Fibroblast of mammary gland (primary cell): Measurements from ENCODE around the gene ATF4.

Source experiments
- DNase-seq: peaks from one replicate; pipeline ENCODE4 v3.0.0-alpha.2; 2010; ENCODE audit warnings: low read depth
- H3K4me3 ChIP-seq: 2 replicates; pipeline ENCODE4 v1.5.1; 2011; ENCODE audit warnings: low read depth, mild to moderate bottlenecking, low read length, moderate library complexity; ENCODE audit not compliant: control insufficient read depth
- TF ChIP-seq, protein P1 (sequence below): conservative IDR thresholded peaks from 2 replicates; pipeline ENCODE4 v1.5.1; 2011; ENCODE audit warnings: low read depth, low read length, inconsistent platforms; ENCODE audit not compliant: control insufficient read depth, insufficient read depth

ATF4 gene

DNA sequence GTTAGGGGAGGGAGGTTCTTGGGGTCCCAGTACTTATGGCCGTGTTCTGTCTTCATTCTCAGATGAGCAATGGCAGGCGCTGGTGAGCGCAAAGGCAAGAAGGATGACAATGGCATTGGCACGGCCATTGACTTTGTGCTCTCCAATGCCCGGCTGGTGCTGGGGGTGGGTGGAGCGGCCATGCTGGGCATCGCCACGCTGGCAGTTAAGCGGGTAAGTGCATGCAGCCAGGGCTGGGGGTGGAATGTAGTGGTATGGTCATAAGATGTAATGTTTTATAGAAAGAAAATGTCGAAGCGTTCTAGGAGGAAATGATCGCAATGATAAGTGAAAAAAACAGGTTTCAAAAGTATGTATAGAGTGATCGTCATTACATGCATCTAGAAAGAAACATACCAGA lies 9.1 kb upstream of the ATF4 start:
- TF ChIP-seq, protein P1, sequence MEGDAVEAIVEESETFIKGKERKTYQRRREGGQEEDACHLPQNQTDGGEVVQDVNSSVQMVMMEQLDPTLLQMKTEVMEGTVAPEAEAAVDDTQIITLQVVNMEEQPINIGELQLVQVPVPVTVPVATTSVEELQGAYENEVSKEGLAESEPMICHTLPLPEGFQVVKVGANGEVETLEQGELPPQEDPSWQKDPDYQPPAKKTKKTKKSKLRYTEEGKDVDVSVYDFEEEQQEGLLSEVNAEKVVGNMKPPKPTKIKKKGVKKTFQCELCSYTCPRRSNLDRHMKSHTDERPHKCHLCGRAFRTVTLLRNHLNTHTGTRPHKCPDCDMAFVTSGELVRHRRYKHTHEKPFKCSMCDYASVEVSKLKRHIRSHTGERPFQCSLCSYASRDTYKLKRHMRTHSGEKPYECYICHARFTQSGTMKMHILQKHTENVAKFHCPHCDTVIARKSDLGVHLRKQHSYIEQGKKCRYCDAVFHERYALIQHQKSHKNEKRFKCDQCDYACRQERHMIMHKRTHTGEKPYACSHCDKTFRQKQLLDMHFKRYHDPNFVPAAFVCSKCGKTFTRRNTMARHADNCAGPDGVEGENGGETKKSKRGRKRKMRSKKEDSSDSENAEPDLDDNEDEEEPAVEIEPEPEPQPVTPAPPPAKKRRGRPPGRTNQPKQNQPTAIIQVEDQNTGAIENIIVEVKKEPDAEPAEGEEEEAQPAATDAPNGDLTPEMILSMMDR, result no peak
- no peak for DNase-seq
- H3K4me3 ChIP-seq, result no peak overlapping the region

DNA sequence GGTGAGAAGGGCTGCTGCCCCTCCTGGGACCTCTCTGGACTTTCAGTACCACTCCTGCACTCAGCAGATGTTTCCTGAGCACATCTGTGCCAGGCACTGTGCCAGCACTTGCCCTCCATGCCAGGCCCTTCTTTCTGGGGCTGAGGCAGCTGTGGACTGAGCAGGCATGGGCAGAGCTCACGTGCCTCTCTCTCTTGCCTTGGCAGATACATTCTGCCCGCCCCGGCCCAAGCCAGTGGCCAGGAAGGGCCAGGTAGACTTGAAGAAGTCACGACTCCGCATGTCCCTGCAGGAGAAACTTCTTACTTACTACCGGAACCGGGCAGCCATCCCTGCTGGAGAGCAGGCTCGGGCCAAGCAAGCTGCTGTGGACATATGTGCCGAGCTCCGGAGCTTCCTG lies 8.3 kb upstream of the ATF4 start:
- H3K4me3 ChIP-seq, result no peak overlapping the region
- TF ChIP-seq, protein P1, result no peak
- no peak for DNase-seq

DNA sequence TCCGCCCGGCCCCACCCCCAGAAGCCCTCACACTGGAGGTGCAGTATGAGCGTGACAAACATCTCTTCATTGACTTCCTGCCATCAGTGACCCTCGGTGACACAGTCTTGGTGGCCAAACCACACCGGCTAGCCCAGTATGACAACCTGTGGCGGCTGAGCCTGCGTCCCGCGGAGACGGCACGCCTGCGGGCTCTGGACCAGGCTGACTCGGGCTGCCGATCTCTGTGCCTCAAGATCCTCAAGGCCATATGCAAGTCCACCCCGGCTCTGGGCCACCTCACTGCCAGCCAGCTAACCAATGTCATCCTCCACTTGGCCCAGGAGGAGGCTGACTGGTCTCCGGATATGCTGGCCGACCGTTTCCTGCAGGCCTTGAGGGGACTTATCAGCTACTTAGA lies 6.6 kb upstream of the ATF4 start:
- DNase-seq, result no peak
- TF ChIP-seq, protein P1, result no peak
- H3K4me3 ChIP-seq, result no peak overlapping the region

DNA sequence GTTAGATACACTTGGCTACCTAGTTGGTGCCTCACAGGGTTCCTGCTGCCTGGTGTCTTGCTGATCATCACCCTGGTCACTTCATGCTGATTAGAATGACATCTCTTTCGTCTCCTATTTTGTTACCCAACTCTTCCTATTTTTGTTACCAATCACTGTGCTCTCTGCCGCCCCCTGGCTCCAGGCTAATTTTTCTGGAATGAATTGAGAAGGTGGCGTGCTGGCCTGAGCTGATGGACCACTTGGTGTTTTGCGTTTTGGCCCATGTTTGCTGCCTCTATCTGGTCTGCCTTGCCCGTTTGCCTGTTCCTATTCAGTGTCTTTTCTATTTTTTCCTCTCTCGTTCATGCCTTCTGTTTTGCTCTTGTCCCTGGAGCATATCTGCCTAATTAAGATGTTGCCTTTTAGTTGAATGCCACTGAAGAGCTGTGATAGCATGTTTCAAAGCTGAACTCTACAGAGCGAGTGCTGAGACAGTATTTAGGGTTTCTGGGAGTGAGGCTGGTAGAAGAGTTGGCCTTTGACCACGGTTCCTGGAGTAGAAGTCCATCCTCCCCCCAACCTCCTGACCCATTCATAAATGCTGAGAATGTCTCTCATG lies 5.9 kb upstream of the ATF4 start:
- TF ChIP-seq, protein P1, result peak; percentile 78
- no peak overlapping the region for H3K4me3 ChIP-seq
- peak; percentile 44 for DNase-seq

DNA sequence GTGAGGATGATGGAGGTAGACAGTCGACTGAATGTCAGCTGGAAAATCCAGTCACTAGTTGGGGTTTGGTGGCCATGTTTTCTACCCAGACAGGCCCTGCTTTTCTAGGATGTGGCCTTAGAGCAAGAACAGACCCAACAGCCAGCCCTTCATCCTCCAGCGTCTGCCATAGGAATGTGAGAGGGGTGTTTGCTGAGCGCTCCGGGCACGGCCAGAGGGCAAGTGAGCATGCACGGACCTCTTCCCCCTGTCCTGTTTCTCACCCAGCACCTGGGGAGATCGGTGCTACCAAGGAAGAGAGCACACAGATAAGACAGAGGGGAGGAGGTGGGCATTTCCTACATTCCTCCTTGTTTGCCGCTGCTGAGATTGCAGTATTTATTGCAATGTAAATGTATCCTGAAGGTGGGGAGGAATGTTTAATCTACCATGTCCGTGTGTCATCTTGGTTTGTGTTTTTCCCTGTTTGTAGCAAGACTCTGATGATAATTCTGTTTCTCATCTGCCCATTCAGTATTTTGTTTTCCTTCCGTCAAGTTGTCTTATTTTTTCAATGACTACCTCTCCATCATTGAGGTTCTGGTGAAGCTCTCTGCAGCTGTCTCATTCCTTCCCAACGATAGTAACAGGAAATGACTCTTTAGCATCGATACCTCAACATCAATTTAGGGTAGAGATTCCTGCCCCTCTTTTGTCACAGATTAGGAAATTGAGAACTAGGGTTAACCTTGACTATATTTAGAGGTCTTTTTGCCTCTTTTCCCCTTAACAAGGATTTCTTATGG lies 4.9 kb upstream of the ATF4 start:
- no peak for DNase-seq
- no peak overlapping the region for H3K4me3 ChIP-seq
- TF ChIP-seq, protein P1, result no peak

DNA sequence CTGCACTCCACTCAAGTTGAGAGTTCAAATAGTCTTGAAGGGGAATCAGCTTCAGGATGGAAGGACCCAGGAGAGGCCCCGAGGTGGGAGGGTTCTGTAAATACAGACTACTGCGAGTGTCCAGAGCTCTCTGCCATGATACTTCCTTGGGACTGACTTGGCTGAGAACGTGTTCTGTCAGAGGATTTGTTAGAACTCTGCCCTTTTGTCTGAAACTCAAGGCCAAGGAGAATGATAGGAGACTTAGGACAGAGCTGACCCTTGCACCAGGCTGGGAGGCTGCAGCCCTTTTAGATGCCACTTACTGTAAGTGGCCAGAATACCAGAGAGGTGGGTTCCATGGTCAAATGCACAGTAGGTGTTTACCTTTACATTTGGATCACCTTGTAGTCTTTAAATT lies 2.9 kb upstream of the ATF4 start:
- no peak overlapping the region for H3K4me3 ChIP-seq
- DNase-seq, result no peak
- TF ChIP-seq, protein P1, result no peak
